ENCODE measurements around the gene DNER. TPM values are rescaled to one million over a fixed set of nuclear protein-coding genes. Genes with fewer than 3 reads are reported as not detected.

Gene DNER
- total and polyA plus RNA-seq, 2 donors (not counting 1 experiment from before 2014, with no cell fraction given) = not detected

GRCh38 chr2:229443546-229444268 is 270.6 kb downstream of the DNER start:
- ATAC-seq (ENCODE audit: low read depth) = no peak
- Histone ChIP-seq H2AFZ (ENCODE audit: insufficient read depth, low read depth, low read length, poor library complexity, severe bottlenecking) (no peak overlapping the region), H3K79me2 (ENCODE audit: control insufficient read depth, insufficient read depth, low read length) (no peaks in the 10 kb centered on the region), H3K36me3 (replicated peaks in 1 of 2; ENCODE audit: control extremely low read depth in 1 of 2, control insufficient read depth in 1 of 2, extremely low read depth in 1 of 2, insufficient read depth in 2 of 2, low read length in 1 of 2) (no peaks in the 10 kb centered on the region), H3K9me3 (ENCODE audit: control extremely low read depth in 1 of 3, control insufficient read depth in 2 of 3, insufficient read depth in 1 of 3, low read length in 2 of 3) (peaks cover 0 to 4% (median 0%) of the 10 kb centered on the region in 3 donors), H4K20me1 (ENCODE audit: control insufficient read depth, insufficient read depth, low read length, poor library complexity, severe bottlenecking) (no peaks in the 10 kb centered on the region), H3K4me3 (ENCODE audit: control extremely low read depth in 1 of 5, extremely low read depth in 1 of 5, insufficient read depth in 1 of 5, low read depth in 2 of 5, low read length in 4 of 5) (no peak overlapping the region), H3K4me2 (replicated peaks; ENCODE audit: low read depth, low read length, poor library complexity, severe bottlenecking) (no peak overlapping the region), H3K27ac (ENCODE audit: low read length in 2 of 2) (no peak overlapping the region), H3K9ac (ENCODE audit: low read length) (no peak overlapping the region), H3K27me3 (replicated peaks in 1 of 4; ENCODE audit: control extremely low read depth in 1 of 4, control insufficient read depth in 3 of 4, insufficient read depth in 4 of 4, low read length in 3 of 4) (no peaks in the 10 kb centered on the region), H3K4me1 (ENCODE audit: control insufficient read depth in 2 of 2, insufficient read depth in 2 of 2, low read length in 2 of 2) (no peaks in the 10 kb centered on the region)
- POLR2A ChIA-PET = no interaction called here
- no peak for DNase-seq
- Mint-ChIP-seq H3K4me3 (no peak overlapping the region), H3K9me3 (ENCODE audit: insufficient read depth) (no peaks in the 10 kb centered on the region), H3K27ac (no peak overlapping the region), H3K4me1 (no peaks in the 10 kb centered on the region), H3K27me3 (peaks cover 8% of the 10 kb centered on the region)
- 93% methylated on average over 6 of the region's 13 CpGs for WGBS (ENCODE audit: insufficient coverage)
- TF ChIP-seq EZH2 (IDR thresholded peaks at IDR 0.05; ENCODE audit: borderline replicate concordance, insufficient read depth, low read depth, low read length, poor library complexity, severe bottlenecking) (no peak), CTCF (IDR thresholded peaks at IDR 0.05) (no peak)
- CTCF ChIA-PET = no interaction called here
- intact Hi-C loops (cut with micrococcal nuclease) = no loop called here

GRCh38 chr2:229443141-229443540 is 271.2 kb downstream of the DNER start:
- no peaks in the 10 kb centered on the region for H3K36me3 ChIP-seq (replicated peaks in 1 of 2; ENCODE audit: control extremely low read depth in 1 of 2, control insufficient read depth in 1 of 2, extremely low read depth in 1 of 2, insufficient read depth in 2 of 2, low read length in 1 of 2)
- H3K27ac ChIP-seq (ENCODE audit: low read length in 2 of 2) = no peak overlapping the region
- H3K9me3 ChIP-seq (ENCODE audit: control extremely low read depth in 1 of 3, control insufficient read depth in 2 of 3, insufficient read depth in 1 of 3, low read length in 2 of 3) = peaks cover 0 to 4% (median 0%) of the 10 kb centered on the region in 3 donors
- intact Hi-C loops (cut with micrococcal nuclease) = no loop called here
- H3K4me1 Mint-ChIP-seq = no peaks in the 10 kb centered on the region
- H2AFZ ChIP-seq (ENCODE audit: insufficient read depth, low read depth, low read length, poor library complexity, severe bottlenecking) = no peak overlapping the region
- ATAC-seq (ENCODE audit: low read depth) (no peak), DNase-seq (no peak)
- H3K27me3 ChIP-seq (replicated peaks in 1 of 4; ENCODE audit: control extremely low read depth in 1 of 4, control insufficient read depth in 3 of 4, insufficient read depth in 4 of 4, low read length in 3 of 4) = no peaks in the 10 kb centered on the region
- WGBS (ENCODE audit: insufficient coverage) = 6% methylated on average over 3 of the region's 3 CpGs
- ChIA-PET CTCF (no interaction called here), POLR2A (no interaction called here)
- H3K9me3 Mint-ChIP-seq (ENCODE audit: insufficient read depth) = no peaks in the 10 kb centered on the region
- peaks cover 8% of the 10 kb centered on the region for H3K27me3 Mint-ChIP-seq
- H3K4me3 ChIP-seq (ENCODE audit: control extremely low read depth in 1 of 5, extremely low read depth in 1 of 5, insufficient read depth in 1 of 5, low read depth in 2 of 5, low read length in 4 of 5) = no peak overlapping the region
- H3K9ac ChIP-seq (ENCODE audit: low read length) = no peak overlapping the region
- H3K27ac Mint-ChIP-seq = no peak overlapping the region
- H4K20me1 ChIP-seq (ENCODE audit: control insufficient read depth, insufficient read depth, low read length, poor library complexity, severe bottlenecking) = no peaks in the 10 kb centered on the region
- no peak for TF ChIP-seq CTCF (IDR thresholded peaks at IDR 0.05)
- no peak for TF ChIP-seq EZH2 (IDR thresholded peaks at IDR 0.05; ENCODE audit: borderline replicate concordance, insufficient read depth, low read depth, low read length, poor library complexity, severe bottlenecking)
- H3K4me1 ChIP-seq (ENCODE audit: control insufficient read depth in 2 of 2, insufficient read depth in 2 of 2, low read length in 2 of 2) = no peaks in the 10 kb centered on the region
- no peak overlapping the region for H3K4me3 Mint-ChIP-seq
- H3K79me2 ChIP-seq (ENCODE audit: control insufficient read depth, insufficient read depth, low read length) = no peaks in the 10 kb centered on the region
- H3K4me2 ChIP-seq (replicated peaks; ENCODE audit: low read depth, low read length, poor library complexity, severe bottlenecking) = no peak overlapping the region
